Measurements from ENCODE around the gene SCRT2.

Gene SCRT2

GRCh38 chr20:689348-689747, 13.7 kb upstream of the SCRT2 start:
- Histone ChIP-seq H2AFZ (ENCODE audit: low read depth, low read length) (no peak overlapping the region), H3K27me3 (ENCODE audit: insufficient read depth, low read length, poor library complexity) (peaks cover 12% of the 10 kb centered on the region), H3K27ac (ENCODE audit: low read length) (no peak overlapping the region), H3K36me3 (ENCODE audit: insufficient read depth, low read length) (no peaks in the 10 kb centered on the region), H3K9me3 (ENCODE audit: insufficient read depth, low read length, severe bottlenecking) (no peaks in the 10 kb centered on the region), H3K79me2 (ENCODE audit: insufficient read depth, low read length) (no peaks in the 10 kb centered on the region), H4K20me1 (ENCODE audit: insufficient read depth, low read length) (no peaks in the 10 kb centered on the region; the same call in 1 of the 2 replicates), H3K4me2 (ENCODE audit: insufficient read depth, low read length) (no peak overlapping the region), H3K4me1 (ENCODE audit: insufficient read depth, low read length) (no peaks in the 10 kb centered on the region), H3K9ac (ENCODE audit: low read depth, low read length) (no peak overlapping the region), H3K4me3 (ENCODE audit: low read depth in 1 of 2, low read length in 2 of 2) (no peak overlapping the region)
- no peak for ATAC-seq (ENCODE audit: insufficient read depth, low read depth)
- TF ChIP-seq EZH2 (IDR thresholded peaks at IDR 0.05; ENCODE audit: borderline replicate concordance, low read depth, low read length, severe bottlenecking), result no peak
- TF ChIP-seq CTCF (IDR thresholded peaks at IDR 0.05; ENCODE audit: borderline replicate concordance, extremely low read depth, low read length, poor library complexity, severe bottlenecking), result no peak
- no peak for DNase-seq

- H3K4me3 ChIP-seq (ENCODE audit: low read depth in 1 of 2, low read length in 2 of 2), result no peak overlapping the region
- peaks cover 12% of the 10 kb centered on the region for H3K27me3 ChIP-seq (ENCODE audit: insufficient read depth, low read length, poor library complexity)
- ATAC-seq (ENCODE audit: insufficient read depth, low read depth), result no peak
- no peaks in the 10 kb centered on the region for H3K36me3 ChIP-seq (ENCODE audit: insufficient read depth, low read length)
- no peak overlapping the region for H2AFZ ChIP-seq (ENCODE audit: low read depth, low read length)
- H3K27ac ChIP-seq (ENCODE audit: low read length), result no peak overlapping the region
- TF ChIP-seq CTCF (IDR thresholded peaks at IDR 0.05; ENCODE audit: borderline replicate concordance, extremely low read depth, low read length, poor library complexity, severe bottlenecking), result no peak
- TF ChIP-seq EZH2 (IDR thresholded peaks at IDR 0.05; ENCODE audit: borderline replicate concordance, low read depth, low read length, severe bottlenecking), result no peak
- no peak overlapping the region for H3K4me2 ChIP-seq (ENCODE audit: insufficient read depth, low read length)
- no peaks in the 10 kb centered on the region for H3K9me3 ChIP-seq (ENCODE audit: insufficient read depth, low read length, severe bottlenecking)
- no peak overlapping the region for H3K9ac ChIP-seq (ENCODE audit: low read depth, low read length)
- no peaks in the 10 kb centered on the region for H3K79me2 ChIP-seq (ENCODE audit: insufficient read depth, low read length)
- H3K4me1 ChIP-seq (ENCODE audit: insufficient read depth, low read length), result no peaks in the 10 kb centered on the region
- H4K20me1 ChIP-seq (ENCODE audit: insufficient read depth, low read length), result no peaks in the 10 kb centered on the region; the same call in 1 of the 2 replicates
- DNase-seq, result no peak
Observed at GRCh38 chr20:688809-689212, 13.2 kb upstream of the SCRT2 start.

GRCh38 chr20:687468-688203, 12.0 kb upstream of the SCRT2 start:
- TF ChIP-seq CTCF (IDR thresholded peaks at IDR 0.05; ENCODE audit: borderline replicate concordance, extremely low read depth, low read length, poor library complexity, severe bottlenecking) (no peak), EZH2 (IDR thresholded peaks at IDR 0.05; ENCODE audit: borderline replicate concordance, low read depth, low read length, severe bottlenecking) (no peak)
- Histone ChIP-seq H3K9ac (ENCODE audit: low read depth, low read length) (no peak overlapping the region), H3K4me1 (ENCODE audit: insufficient read depth, low read length) (no peaks in the 10 kb centered on the region), H3K27ac (ENCODE audit: low read length) (no peak overlapping the region), H4K20me1 (ENCODE audit: insufficient read depth, low read length) (no peaks in the 10 kb centered on the region), H3K4me2 (ENCODE audit: insufficient read depth, low read length) (no peak overlapping the region), H3K9me3 (ENCODE audit: insufficient read depth, low read length, severe bottlenecking) (no peaks in the 10 kb centered on the region), H3K79me2 (ENCODE audit: insufficient read depth, low read length) (no peaks in the 10 kb centered on the region), H3K4me3 (ENCODE audit: low read depth in 1 of 2, low read length in 2 of 2) (no peak overlapping the region), H2AFZ (ENCODE audit: low read depth, low read length) (no peak overlapping the region), H3K36me3 (ENCODE audit: insufficient read depth, low read length) (no peaks in the 10 kb centered on the region), H3K27me3 (ENCODE audit: insufficient read depth, low read length, poor library complexity) (peaks cover 12% of the 10 kb centered on the region)
- no peak for DNase-seq
- ATAC-seq (ENCODE audit: insufficient read depth, low read depth), result no peak

Data from DND-41 (cell line).